Breast epithelium (tissue), 3 donors: Measurements from ENCODE around the gene SRGAP1.

Source experiments
- CTCF ChIP-seq, 3 donors: fragments of 450-650 bp; IDR thresholded peaks; one replicate each; pipeline ENCODE4 v1.5.1; 2016 to 2017; ENCODE audit warnings: antibody characterized with exemption in 3 of 3, mild to moderate bottlenecking in 3 of 3, moderate library complexity in 3 of 3
- POLR2A ChIP-seq: fragments of 450-650 bp; IDR thresholded peaks from one replicate; pipeline ENCODE4 v1.6.1; 2016; ENCODE audit warnings: antibody characterized with exemption, mild to moderate bottlenecking, moderate library complexity
- POLR2AphosphoS5 ChIP-seq, 3 donors: sonication (generic); formaldehyde crosslinking; IDR thresholded peaks; one replicate each; pipeline ENCODE4 v1.6.1; 2017; ENCODE audit warnings: antibody characterized with exemption in 3 of 3

- no peak for TF ChIP-seq CTCF (IDR thresholded peaks at IDR 0.05)
- no peak for TF ChIP-seq POLR2A
- TF ChIP-seq POLR2AphosphoS5 (IDR thresholded peaks at IDR 0.05) = no peak
Observed at GRCh38 chr12:64034901-64035576, 190.5 kb downstream of the SRGAP1 start.
